Iris pigment epithelial cell (primary cell): Measurements from ENCODE around the gene TNS4.
A peak's percentile ranks its signal among the peaks of the same experiment; 100 is the strongest.

Source experiments
- DNase-seq: peaks from one replicate; pipeline ENCODE4 v3.0.0-alpha.2; 2011; ENCODE audit warnings: low read depth

TNS4 gene

GRCh38 chr17:40535438-40535837, 34.0 kb upstream of the TNS4 start:
- no peak for DNase-seq

- no peak for DNase-seq
These were observed 33.2 kb upstream of the TNS4 start for GRCh38 chr17:40534371-40535189.

GRCh38 chr17:40533896-40534295, 32.5 kb upstream of the TNS4 start:
- DNase-seq, result no peak

GRCh38 chr17:40532520-40533253, 31.3 kb upstream of the TNS4 start:
- no peak for DNase-seq

- no peak for DNase-seq
These were observed 29.9 kb upstream of the TNS4 start for GRCh38 chr17:40531051-40531991.

- no peak for DNase-seq
These were observed 29.1 kb upstream of the TNS4 start for GRCh38 chr17:40530531-40530994.

- no peak for DNase-seq
These were observed 28.6 kb upstream of the TNS4 start for GRCh38 chr17:40529991-40530390.

- DNase-seq, result no peak
These were observed 27.4 kb upstream of the TNS4 start for GRCh38 chr17:40528692-40529417.

- no peak for DNase-seq
These were observed 25.2 kb upstream of the TNS4 start for GRCh38 chr17:40526668-40527067.

GRCh38 chr17:40525294-40525693, 23.9 kb upstream of the TNS4 start:
- DNase-seq, result no peak

- DNase-seq, result no peak
These were observed 23.0 kb upstream of the TNS4 start for GRCh38 chr17:40524243-40524965.

GRCh38 chr17:40522961-40523310, 21.5 kb upstream of the TNS4 start:
- DNase-seq, result no peak

- peak; percentile 62 for DNase-seq
These were observed 21.0 kb upstream of the TNS4 start for GRCh38 chr17:40522250-40522960.

GRCh38 chr17:40520991-40521453, 19.6 kb upstream of the TNS4 start:
- DNase-seq, result no peak

- no peak for DNase-seq
These were observed 17.8 kb upstream of the TNS4 start for GRCh38 chr17:40519089-40519775.

- no peak for DNase-seq
These were observed 17.1 kb upstream of the TNS4 start for GRCh38 chr17:40518401-40519088.

GRCh38 chr17:40517981-40518380, 16.6 kb upstream of the TNS4 start:
- DNase-seq, result no peak

- no peak for DNase-seq
These were observed 15.9 kb upstream of the TNS4 start for GRCh38 chr17:40517286-40517662.
